HepG2 (cell line): ENCODE results near the gene NSD1. TPM values are rescaled to one million over a fixed set of nuclear protein-coding genes. Genes with fewer than 3 reads are reported as not detected.
A peak's percentile ranks its signal among the peaks of the same experiment; 100 is the strongest.

Experiments
- ATF7 ChIP-seq, 2 experiments: fragments of 450-650 bp in 1 of 2; sonication (generic) in 1 of 2; formaldehyde crosslinking in 1 of 2; IDR thresholded peaks; 2 replicates each; pipeline versions ENCODE4 v1.4.0 to v1.6.1; 2016 to 2020; ENCODE audit warnings: antibody characterized with exemption in 1 of 2, mild to moderate bottlenecking in 1 of 2, missing genetic modification reagents in 1 of 2
- ATM ChIP-seq: fragments of 450-650 bp; IDR thresholded peaks from 2 replicates; pipeline ENCODE4 v1.7.1; 2017; ENCODE audit warnings: mild to moderate bottlenecking, borderline replicate concordance
- CEBPB ChIP-seq: IDR thresholded peaks from 2 replicates; pipeline ENCODE4 v1.6.1; 2011; ENCODE audit warnings: low read depth, low read length, improper control_type of control experiment, borderline replicate concordance
- EED ChIP-seq: sonication (generic); formaldehyde crosslinking; IDR thresholded peaks from 2 replicates; pipeline ENCODE4 v1.5.0; 2020; ENCODE audit warnings: mild to moderate bottlenecking, missing genetic modification reagents
- HIVEP1 ChIP-seq: sonication (generic); formaldehyde crosslinking; IDR thresholded peaks from 2 replicates; pipeline ENCODE4 v1.4.0; 2020; ENCODE audit warnings: mild to moderate bottlenecking, missing genetic modification reagents
- HOMEZ ChIP-seq: IDR thresholded peaks from 2 replicates; pipeline ENCODE4 v1.6.1; 2016; ENCODE audit warnings: low read depth
- HOXA7 ChIP-seq: sonication (generic); formaldehyde crosslinking; IDR thresholded peaks from 2 replicates; pipeline ENCODE4 v1.8.1; 2022; ENCODE audit warnings: mild to moderate bottlenecking, missing genetic modification reagents, moderate library complexity
- IKZF4 ChIP-seq: sonication (generic); formaldehyde crosslinking; IDR thresholded peaks from 2 replicates; pipeline ENCODE4 v1.5.1; 2020; ENCODE audit warnings: borderline replicate concordance, mild to moderate bottlenecking, low read depth, missing genetic modification reagents; ENCODE audit errors: not compliant biosample characterization
- MEF2D ChIP-seq: sonication (generic); formaldehyde crosslinking; IDR thresholded peaks from 2 replicates; pipeline ENCODE4 v1.5.1; 2020; ENCODE audit warnings: mild to moderate bottlenecking, missing genetic modification reagents
- NFKB2 ChIP-seq: sonication (generic); formaldehyde crosslinking; IDR thresholded peaks from 2 replicates; pipeline ENCODE4 v1.4.0; 2020; ENCODE audit warnings: missing genetic modification reagents, borderline replicate concordance
- NR2F6 ChIP-seq, 2 experiments: IDR thresholded peaks; 2 replicates each; pipeline ENCODE4 v1.6.1; 2016; ENCODE audit warnings: antibody characterized with exemption in 1 of 2, mild to moderate bottlenecking in 1 of 2
- SIN3A ChIP-seq: IDR thresholded peaks from 2 replicates; pipeline ENCODE4 v1.6.1; 2011; ENCODE audit warnings: low read depth, mild to moderate bottlenecking, control low read depth, low read length, borderline replicate concordance
- SMARCE1 ChIP-seq: fragments of 450-650 bp; IDR thresholded peaks from 2 replicates; pipeline ENCODE4 v1.6.1; 2017; ENCODE audit warnings: borderline replicate concordance
- TEAD3 ChIP-seq: optimal IDR thresholded peaks from 2 replicates; pipeline ENCODE3; 2016; ENCODE audit warnings: borderline replicate concordance
- TRIM22 ChIP-seq: fragments of 450-650 bp; IDR thresholded peaks from 2 replicates; pipeline ENCODE4 v1.6.1; 2017
- U2AF1 ChIP-seq: fragments of 200-400 bp; formaldehyde crosslinking; optimal IDR thresholded peaks from 2 replicates; pipeline ENCODE3; 2017; ENCODE audit warnings: mild to moderate bottlenecking, low read depth, low read length
- ZNF205 ChIP-seq: IDR thresholded peaks from 2 replicates; pipeline ENCODE4 v1.6.1; 2018; ENCODE audit warnings: missing biosample characterization, missing genetic modification reagents
- ZNF329 ChIP-seq: sonication (generic); formaldehyde crosslinking; IDR thresholded peaks from 2 replicates; pipeline ENCODE4 v1.9.0; 2021; ENCODE audit warnings: low read depth, mild to moderate bottlenecking, missing genetic modification reagents
- polyA plus RNA-seq, 8 experiments: library from polyadenylated mRNA; depleted of rRNA in 3 of 8; stranded (reverse) in 7 of 8; unstranded in 1 of 8; fragments of >200 nt; fragmentation: Illumina TruSeq in 4 of 8; extraction: Trizol in 4 of 8; gene quantifications; 2 replicates each; pipeline versions ENCODE4 v1.2.1 to v1.2.3, GENCODE V29; 2011 to 2016; ENCODE audit warnings: low read depth in 4 of 8, missing spikeins in 1 of 8, mixed read lengths in 1 of 8; ENCODE audit not compliant: insufficient read depth in 1 of 8
- total RNA-seq, 5 experiments: library from RNA; depleted of rRNA; stranded (reverse); fragments of >200 nt; fragmentation: Illumina TruSeq; extraction: Trizol; gene quantifications; 2 replicates each; pipeline ENCODE4 v1.2.3, GENCODE V29; 2016; ENCODE audit warnings: low read depth in 1 of 5
- TF ChIP-seq, protein P1 (sequence below): sonication (generic); formaldehyde crosslinking; IDR thresholded peaks from 2 replicates; pipeline ENCODE4; 2020; ENCODE audit warnings: missing genetic modification reagents, mild to moderate bottlenecking, borderline replicate concordance
- TF ChIP-seq, protein P2 (sequence below): sonication (generic); formaldehyde crosslinking; IDR thresholded peaks from 2 replicates; pipeline ENCODE4 v1.9.0; 2022; ENCODE audit warnings: missing genetic modification reagents, mild to moderate bottlenecking, borderline replicate concordance
- TF ChIP-seq, protein P3 (sequence below): sonication (generic); formaldehyde crosslinking; IDR thresholded peaks from 2 replicates; pipeline ENCODE4 v1.8.1; 2023; ENCODE audit warnings: mild to moderate bottlenecking, missing genetic modification reagents

The NSD1 gene
- total and polyA plus RNA-seq, 2 of the 13 experiments (the other 11 are each of a cell fraction or from before 2014, with no cell fraction given), result 0.01 to 0.09 TPM

GRCh38 chr5:177105691-177106476 is 27.7 kb upstream of the NSD1 start (continued):
- no peak for TF ChIP-seq U2AF1
- TF ChIP-seq SIN3A, result no peak
- TF ChIP-seq, protein P1, sequence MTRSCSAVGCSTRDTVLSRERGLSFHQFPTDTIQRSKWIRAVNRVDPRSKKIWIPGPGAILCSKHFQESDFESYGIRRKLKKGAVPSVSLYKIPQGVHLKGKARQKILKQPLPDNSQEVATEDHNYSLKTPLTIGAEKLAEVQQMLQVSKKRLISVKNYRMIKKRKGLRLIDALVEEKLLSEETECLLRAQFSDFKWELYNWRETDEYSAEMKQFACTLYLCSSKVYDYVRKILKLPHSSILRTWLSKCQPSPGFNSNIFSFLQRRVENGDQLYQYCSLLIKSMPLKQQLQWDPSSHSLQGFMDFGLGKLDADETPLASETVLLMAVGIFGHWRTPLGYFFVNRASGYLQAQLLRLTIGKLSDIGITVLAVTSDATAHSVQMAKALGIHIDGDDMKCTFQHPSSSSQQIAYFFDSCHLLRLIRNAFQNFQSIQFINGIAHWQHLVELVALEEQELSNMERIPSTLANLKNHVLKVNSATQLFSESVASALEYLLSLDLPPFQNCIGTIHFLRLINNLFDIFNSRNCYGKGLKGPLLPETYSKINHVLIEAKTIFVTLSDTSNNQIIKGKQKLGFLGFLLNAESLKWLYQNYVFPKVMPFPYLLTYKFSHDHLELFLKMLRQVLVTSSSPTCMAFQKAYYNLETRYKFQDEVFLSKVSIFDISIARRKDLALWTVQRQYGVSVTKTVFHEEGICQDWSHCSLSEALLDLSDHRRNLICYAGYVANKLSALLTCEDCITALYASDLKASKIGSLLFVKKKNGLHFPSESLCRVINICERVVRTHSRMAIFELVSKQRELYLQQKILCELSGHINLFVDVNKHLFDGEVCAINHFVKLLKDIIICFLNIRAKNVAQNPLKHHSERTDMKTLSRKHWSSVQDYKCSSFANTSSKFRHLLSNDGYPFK (CRISPR knock-in tag), result 0 out of 2 replicates have a peak, but pooled peaks have one; percentile 27
- no peak for TF ChIP-seq ATF7 (IDR thresholded peaks at IDR 0.05)
- TF ChIP-seq ATF7 (CRISPR knock-in tag; IDR thresholded peaks at IDR 0.05), result no peak
- no peak for TF ChIP-seq TRIM22
- no peak for TF ChIP-seq ZNF205
- TF ChIP-seq MEF2D, result no peak; the same call in 1 of the 2 replicates
- no peak for TF ChIP-seq HOMEZ (CRISPR knock-in tag)
- TF ChIP-seq, protein P2, sequence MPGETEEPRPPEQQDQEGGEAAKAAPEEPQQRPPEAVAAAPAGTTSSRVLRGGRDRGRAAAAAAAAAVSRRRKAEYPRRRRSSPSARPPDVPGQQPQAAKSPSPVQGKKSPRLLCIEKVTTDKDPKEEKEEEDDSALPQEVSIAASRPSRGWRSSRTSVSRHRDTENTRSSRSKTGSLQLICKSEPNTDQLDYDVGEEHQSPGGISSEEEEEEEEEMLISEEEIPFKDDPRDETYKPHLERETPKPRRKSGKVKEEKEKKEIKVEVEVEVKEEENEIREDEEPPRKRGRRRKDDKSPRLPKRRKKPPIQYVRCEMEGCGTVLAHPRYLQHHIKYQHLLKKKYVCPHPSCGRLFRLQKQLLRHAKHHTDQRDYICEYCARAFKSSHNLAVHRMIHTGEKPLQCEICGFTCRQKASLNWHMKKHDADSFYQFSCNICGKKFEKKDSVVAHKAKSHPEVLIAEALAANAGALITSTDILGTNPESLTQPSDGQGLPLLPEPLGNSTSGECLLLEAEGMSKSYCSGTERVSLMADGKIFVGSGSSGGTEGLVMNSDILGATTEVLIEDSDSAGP, result peak; percentile 77
- peak; percentile 61; the same call in 1 of the 2 replicates for TF ChIP-seq HIVEP1 (CRISPR knock-in tag)
- TF ChIP-seq SMARCE1, result no peak
- TF ChIP-seq EED (CRISPR knock-in tag), result no peak
- TF ChIP-seq ATM, result no peak
- TF ChIP-seq IKZF4 (CRISPR knock-in tag), result no peak
- TF ChIP-seq, protein P3, sequence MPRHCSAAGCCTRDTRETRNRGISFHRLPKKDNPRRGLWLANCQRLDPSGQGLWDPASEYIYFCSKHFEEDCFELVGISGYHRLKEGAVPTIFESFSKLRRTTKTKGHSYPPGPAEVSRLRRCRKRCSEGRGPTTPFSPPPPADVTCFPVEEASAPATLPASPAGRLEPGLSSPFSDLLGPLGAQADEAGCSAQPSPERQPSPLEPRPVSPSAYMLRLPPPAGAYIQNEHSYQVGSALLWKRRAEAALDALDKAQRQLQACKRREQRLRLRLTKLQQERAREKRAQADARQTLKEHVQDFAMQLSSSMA (CRISPR knock-in tag), result no peak
- TF ChIP-seq TEAD3 (CRISPR knock-in tag), result peak; percentile 88
- TF ChIP-seq HOXA7, result no peak
- TF ChIP-seq NFKB2 (CRISPR knock-in tag), result no peak
- no peak for TF ChIP-seq ZNF329 (CRISPR knock-in tag)
- no peak for TF ChIP-seq CEBPB
- peak; percentile 6; the same call in 1 of the 2 replicates for TF ChIP-seq NR2F6 (IDR thresholded peaks at IDR 0.05)
- TF ChIP-seq NR2F6 (CRISPR knock-in tag; IDR thresholded peaks at IDR 0.05), result 0 out of 2 replicates have a peak, but pooled peaks have one; percentile 33
